D721Med (cell line): ENCODE data around the gene NAPEPLD.
"Not testable (repeated sequence)": the region's sequence is repeated elsewhere in the genome, so short reads cannot be mapped to it uniquely, and the experiment has no call there.

Experiments used
- DNase-seq: peaks from one replicate; pipeline ENCODE4 v3.0.0; 2011; ENCODE audit warnings: low spot score; ENCODE audit not compliant: insufficient read length
- FAIRE-seq: peaks from 2 replicates; lab custom pipeline; 2011; peaks lifted over from hg19 to GRCh38; lab: Jason Lieb, UNC
- CTCF ChIP-seq: IDR thresholded peaks from 2 replicates; pipeline ENCODE4 v1.5.1; 2012; ENCODE audit warnings: mild to moderate bottlenecking, control low read depth; ENCODE audit not compliant: insufficient read depth; ENCODE audit errors: missing control alignments

The NAPEPLD gene

GRCh38 chr7:103059471-103059870 lies 89.4 kb downstream of the NAPEPLD start:
- TF ChIP-seq CTCF = no peak
- DNase-seq (no peak), FAIRE-seq (peak; percentile 64)

- no peak for DNase-seq
- no peak for TF ChIP-seq CTCF
- FAIRE-seq = no peak
Observed at GRCh38 chr7:103058122-103058521, 90.8 kb downstream of the NAPEPLD start.

GRCh38 chr7:103056006-103056405 lies 92.9 kb downstream of the NAPEPLD start:
- not testable (repeated sequence) for DNase-seq, FAIRE-seq

- TF ChIP-seq CTCF = no peak
- FAIRE-seq (no peak), DNase-seq (no peak)
Observed at GRCh38 chr7:103051519-103051918, 97.4 kb downstream of the NAPEPLD start.
